Stimulated activated CD4-positive, alpha-beta T cell treated with anti-CD3 and anti-CD28 coated beads, Interleukin-2, amount 100 ng/mL, for 48 hours (primary cell): ENCODE data around the gene LSG1.

Experiments used
- DNase-seq, 2 donors: peaks; one replicate each; pipeline ENCODE4 v3.0.0-alpha.2; 2020

The LSG1 gene

DNA sequence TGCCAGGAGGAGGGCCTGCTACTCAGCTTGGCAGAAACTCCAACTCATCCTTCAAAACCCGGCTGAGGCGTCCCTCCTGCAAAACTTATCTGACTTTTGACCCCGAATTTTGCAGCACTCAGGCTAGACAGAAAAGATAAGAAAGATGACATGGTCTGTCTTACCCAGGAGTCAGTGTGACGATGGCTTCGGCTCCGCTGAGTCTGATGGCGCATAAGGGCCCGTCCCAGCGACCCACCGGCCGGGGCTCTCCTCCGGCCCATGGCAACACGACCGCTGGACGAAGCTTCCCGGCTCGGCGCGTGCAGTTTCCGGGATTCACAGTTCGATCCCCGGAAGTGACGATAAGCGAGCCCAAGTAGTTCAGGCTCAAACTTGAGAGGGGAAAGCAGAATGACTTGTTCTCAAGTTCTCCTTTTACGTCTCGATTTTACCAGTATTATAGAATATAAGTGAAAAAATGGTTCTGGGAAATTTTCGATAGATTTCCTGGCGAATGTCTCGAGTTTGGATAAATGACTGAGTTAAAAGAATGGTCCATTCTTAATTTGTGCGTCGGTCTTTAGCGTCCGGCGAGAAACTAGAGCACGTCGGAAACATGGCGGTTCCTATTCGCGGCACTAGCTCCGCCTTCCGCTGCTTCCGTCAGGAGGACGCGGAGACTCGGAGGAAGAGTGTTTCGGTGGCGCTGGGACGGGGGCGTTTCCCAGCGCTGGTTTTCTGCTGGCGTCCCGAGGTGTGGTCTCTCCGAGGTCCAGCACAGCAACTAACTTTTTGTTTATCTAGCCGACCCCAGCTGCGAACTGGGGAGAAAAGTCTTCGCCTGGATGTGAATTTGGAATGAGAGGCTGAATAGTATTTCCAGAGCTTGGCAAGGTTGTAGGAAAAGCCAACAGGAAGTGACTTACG is at the start of gene LSG1:
Gene LSG1, minus strand, starts transcription at position 292 of the 909 bp plus-strand sequence. Its CDS starts 29 bp downstream, at position 263.
- peak; percentile 80 to 85 for DNase-seq

DNA sequence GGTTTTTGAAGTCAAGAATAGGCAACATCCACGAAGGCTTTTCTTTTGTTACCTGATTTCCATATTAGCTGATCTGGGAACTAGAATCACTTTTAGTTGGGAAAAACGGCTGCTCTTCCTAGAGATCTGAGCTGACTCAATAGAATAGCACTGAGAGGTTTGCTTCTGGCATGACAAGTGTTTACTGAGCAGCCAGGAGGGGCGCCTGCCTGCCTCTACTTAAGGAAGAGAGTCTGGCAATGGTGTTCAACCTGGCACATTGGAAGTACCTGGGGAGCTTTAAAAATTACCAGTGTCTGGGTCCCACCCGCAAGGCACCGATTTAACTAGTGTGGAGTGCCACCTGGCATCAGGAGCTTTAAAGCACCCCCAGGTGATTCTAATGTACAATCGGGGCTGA is 48.1 kb upstream of the LSG1 start:
- DNase-seq: no peak

DNA sequence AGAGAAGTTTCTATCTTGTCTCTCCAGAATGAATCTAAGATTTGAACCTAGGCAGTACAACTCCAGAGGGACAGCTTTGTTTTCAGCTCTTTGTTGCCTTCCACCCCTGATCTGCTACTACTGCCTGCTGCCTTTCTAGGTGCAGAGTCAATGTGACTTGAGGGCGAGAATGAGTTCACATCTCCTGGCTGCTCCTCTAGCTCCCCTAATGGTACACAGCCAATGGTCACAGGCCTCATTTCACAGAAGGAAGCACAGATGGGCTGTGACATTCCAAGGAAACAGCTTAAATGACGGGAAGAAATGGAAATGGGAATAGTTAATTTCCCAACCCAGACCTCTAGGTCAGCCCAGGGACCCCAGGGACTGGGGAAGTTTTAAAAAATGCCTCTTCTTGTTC is 46.1 kb upstream of the LSG1 start:
- DNase-seq: no peak

DNA sequence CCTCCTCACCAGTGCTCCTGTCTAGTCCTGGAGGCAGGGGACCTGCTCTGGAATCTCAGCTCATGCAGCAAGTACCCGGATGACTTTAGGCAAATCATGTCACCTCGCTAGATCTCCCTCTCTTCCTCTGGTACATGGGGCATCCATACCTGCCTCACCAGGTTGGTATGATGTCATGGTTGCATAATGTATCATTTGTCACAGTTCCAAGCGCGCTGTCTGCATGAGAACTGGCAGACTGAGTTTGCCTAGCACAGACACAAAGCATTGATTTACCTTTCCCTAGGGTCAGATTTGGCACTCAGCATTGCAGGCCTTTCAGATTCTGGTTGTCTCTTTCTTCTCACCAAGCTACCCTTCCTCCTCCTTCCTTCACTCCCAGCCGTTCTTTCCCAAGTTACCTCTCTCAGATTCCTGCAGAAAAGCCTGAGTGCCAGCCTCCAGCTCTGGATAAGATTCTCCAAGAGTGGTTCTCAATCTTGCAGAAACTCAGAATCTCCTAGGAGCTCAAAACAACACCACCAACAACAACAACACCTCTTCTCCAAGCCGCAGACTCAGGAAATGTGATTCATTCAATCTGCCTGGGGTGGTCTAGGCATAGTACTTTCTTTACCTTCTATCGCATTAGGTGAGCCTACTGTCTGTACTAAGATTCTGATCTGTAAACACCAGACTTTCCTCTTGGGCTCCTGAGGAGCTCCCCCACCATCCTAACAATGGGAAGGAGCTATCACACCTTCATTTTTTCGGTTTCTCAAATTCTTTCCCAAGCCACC is 43.2 kb upstream of the LSG1 start:
- no peak for DNase-seq

DNA sequence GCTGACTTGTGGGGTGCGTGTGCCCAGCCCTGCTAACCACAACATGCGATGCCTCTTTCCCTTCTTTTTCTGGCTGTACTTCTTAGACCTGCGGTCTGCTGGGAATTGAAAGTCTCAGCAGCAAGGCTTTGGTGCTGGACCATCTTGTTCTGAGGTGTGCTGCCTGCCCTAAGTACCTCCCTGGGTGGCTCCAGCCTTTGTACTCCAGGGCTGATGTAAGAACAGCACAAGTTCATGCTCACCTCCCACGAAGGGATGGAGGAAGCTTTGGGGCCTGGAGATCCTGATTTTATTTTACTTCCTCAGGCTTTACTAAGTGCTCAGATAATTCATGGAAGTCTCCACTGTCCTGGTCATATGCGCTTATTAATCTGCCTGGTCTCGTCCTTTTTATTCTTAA is 42.6 kb upstream of the LSG1 start:
- DNase-seq: no peak

DNA sequence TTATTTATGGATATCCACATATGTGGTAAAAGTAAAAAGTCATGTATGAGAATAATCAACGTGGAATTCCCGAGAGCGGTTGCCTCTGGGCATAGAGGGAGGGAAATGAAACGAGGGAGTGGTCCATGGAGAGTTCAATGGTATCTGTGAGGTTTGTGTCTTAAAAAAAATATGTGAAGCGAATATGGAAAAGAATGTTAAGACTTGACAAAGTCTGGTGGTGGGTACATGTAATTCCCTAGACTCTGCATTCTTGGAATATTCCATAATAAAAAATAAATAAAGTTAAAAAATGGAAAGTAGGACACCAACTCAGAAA is 42.1 kb upstream of the LSG1 start:
- no peak for DNase-seq

DNA sequence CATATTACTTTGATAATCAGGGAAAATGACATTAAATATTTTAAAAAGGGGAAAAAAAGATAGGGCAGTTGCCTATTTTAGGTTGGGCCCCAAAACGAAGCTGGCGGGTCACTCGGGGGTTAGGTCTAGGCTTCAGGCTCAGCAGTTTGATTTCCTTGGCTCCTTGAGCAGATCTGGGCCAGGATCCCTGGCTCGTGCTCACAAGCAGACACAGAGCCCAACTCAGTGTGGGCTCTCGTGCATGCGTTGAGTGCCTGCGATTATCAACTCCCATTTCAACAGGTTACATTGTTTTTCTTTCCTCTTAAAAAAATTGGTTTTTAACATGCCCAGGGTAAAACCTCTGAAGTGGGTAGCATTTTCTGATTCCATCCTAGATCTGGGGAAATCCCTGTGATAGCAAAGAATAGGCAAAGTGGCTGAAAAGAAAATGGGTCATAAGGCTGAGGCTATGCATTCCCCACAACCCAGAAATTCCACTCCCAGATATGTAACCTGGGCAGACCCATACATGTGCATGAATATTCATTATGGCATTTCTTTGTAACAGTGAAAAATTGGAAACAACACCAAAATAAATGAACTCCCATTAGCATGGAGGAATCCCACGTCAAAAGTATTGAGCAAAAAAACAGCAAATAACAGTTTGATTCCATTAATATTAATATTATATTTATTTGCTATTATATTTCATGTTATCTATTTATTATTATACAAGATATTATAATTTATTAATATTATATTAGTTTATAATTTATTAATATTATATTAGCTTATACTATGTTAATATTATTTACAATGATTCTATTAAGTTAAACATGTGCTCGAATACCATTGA is 41.5 kb upstream of the LSG1 start:
- no peak for DNase-seq

DNA sequence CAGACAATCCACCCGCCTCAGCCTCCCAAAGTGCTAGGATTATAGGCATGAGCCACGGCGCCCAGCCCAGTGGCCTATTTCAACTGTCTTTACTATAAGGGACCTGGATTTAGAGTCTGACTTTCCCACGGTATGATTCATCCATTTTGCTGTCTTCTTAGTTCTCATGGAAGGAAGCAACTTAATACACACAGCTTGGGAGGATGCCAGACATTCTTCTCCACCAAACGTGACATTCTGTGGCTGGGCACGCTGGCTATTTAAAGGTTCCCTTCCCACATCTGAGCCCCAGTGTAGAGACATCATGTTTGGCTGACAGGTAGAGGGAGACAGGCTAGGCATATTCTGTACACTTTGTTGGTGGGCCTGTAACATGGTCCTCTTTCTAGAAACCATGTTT is 39.9 kb upstream of the LSG1 start:
- DNase-seq: no peak

DNA sequence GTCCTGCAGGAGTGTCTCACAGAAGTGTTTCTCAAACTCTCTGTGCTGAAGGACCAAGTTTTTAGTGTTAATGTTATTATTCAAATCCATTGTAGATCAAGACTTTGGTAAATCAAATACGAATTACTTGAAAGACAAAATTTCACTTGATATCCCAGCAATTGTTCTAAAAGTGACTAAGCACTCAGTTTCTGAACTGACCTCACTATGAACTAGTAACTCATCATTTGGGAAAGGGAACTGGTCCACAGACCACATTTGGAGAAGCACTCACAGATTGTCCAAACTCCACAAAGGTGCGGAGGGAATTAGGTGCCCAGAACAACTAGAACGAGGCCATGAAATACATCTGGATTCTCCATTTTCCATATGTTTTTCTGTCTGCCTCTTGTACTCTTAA is 39.3 kb upstream of the LSG1 start:
- no peak for DNase-seq

DNA sequence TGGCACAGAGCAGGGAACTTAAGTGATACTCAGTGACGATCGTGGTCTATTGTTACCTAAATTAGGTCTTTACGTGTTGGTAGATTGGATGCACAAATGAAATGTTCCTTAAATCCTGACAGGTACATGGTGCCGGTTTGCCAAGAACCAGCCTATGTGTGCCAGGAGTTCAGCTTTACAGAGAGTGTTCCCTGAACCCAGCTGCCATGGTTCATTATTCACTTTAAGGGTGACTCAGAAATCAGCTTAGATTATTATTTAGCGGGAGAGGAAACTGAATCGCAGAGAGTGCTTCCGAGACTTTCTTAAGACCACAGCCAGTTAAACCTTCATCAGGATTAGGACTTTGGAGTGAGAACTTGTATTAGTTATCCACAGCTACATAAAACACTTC is 35.2 kb upstream of the LSG1 start:
- no peak for DNase-seq

DNA sequence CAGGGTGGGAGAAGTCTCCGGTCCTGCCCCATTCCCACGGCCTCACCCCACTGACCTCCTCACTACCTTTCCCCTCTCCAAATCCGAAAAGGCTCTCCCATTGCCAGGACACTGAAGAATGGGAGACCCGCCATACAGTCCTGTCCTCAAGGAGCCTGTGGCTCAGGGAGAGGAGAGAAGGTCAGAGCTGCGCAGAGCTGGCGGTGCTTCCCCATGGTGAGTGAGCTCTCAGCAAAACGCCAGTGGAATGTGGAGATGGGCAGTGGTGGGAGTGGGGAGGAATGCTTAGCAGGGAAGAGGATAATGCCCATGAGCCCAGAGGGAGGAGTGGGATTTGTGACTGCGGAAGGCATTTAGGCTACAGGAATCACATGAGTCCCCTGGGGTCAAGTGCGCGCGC is 33.8 kb upstream of the LSG1 start:
- DNase-seq: no peak

DNA sequence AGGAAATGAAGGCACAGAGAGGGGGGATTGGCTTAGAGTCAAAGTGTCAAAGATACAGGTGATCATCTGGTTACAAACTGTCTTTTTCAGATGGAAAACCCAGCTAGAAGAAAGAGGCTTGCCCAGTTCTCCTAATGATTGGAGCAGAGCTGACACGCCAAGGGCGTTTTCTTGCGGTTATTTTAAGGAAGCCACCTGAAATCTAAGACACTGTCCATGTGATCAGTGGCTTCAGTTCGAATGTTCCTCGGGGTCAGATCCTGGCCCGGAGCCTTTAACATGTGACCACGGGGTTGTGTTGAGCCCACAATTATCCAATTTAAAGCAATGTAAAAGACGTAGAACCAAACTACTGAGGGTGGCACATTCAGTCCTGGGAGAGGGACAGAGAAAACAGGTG is 33.2 kb upstream of the LSG1 start:
- no peak for DNase-seq

DNA sequence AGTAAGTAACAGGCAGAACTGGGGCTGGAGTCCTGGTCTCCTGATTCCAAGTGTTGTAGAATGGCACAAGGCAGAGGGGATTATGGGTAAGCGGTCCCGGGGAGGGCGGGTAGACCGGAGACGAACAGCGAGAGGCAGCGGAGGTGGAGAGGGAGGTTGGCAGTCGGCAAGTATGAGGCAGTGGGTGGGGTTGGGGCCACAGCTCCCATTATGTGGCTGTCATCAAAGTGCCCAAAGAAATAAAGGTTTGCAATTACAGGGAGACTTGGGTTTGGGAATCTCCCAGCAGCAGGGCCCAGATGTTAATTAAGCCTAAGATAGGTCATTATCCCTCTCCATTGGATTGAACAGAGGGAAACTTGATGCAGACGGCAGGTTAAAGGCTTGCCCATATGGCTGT is 30.6 kb upstream of the LSG1 start:
- DNase-seq: no peak

DNA sequence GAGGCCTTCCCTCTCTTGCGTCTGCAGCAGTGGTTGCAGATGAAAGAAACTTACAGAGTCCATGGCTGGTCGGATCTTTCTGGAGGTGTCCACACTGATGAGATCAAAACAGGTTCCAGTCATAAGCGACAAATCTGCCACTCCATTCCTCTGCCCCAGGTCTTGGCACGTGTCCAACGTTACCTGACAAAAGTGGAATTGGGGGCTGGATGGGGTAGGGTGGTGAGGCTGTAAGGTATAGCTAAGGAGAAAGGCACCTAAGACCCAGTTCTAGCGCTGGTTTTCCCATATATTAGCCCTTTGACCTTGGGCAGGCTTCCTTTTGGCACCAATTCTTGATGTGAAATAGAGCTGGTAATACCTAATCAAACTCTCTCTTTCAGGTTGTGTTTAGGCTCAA is 24.7 kb upstream of the LSG1 start:
- no peak for DNase-seq

DNA sequence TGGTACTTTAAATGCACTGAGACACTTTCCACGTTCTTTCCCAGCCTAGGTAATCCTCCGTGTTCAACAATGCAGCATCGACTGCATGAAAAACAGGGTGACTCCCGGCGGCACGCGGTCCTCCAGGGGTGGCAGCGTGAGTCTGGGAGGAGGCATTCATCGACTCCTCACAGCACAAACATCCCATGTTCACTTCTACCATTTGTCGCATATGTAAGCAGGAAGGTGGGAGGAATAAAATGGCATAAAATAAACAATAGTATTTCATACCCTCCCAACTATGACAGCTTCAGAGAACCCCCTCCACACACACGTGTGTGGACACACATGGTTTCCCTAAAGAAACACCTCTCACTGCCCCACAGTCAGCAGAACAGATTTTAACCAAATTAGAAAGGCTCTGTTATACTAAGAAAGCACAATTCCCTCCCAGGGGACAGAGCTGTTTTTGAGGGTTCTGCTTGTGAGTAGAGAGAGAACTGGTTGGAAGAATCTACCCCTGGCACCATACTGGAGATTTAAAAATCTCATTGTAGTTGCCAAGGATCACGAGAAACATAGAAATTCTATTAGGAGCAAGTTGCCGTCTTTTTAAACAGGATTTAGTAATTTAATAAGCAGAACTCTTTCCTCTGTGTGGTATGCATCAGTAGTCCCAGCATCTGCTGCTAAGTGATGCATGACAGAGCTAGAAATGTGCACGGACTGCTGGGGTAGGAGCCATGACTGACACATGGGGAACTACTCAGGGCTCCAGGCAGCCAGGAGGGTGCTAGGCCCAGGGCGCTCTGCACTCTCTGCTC is 19.7 kb upstream of the LSG1 start:
- no peak for DNase-seq

DNA sequence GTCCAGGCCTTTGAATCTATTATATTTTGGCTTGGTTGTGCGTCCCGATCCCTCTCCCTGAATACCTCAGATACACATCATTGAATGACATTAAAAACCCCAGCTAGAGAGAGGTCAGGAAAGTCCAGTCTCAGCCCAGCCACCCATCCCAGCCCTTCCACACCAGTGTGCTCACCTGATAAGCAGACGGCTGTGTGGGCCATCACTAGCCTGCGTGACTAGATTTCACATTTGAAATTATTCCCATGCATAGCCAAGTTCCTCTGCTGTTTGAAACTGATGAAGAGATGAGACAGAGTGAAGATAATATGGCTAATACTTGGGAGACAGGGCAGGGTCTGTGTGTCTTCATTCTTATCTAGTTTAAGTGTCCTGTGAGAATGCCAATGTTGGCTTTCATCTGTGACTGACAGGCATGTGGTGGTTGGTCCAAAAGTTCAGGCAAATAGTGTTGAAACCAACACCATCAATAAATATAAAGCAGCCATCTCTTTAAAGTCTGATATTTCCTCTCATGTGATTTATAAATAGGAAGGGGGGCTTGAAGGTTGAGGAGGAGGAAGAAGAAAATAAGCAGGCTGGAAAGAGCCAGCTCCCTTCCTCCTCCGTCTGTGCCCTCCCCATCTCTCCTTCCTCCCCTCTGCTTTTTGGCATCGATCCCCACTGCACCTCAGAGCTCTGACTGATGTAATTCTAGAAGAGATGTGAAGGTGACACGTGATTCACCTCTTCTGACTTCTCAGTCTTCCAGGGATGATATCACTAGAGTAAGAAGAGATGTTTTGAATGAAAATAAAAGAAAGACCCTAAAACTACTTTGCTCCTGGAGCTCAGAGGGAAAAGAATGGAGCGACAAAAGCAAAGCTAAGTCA is 18.7 kb upstream of the LSG1 start:
- DNase-seq: no peak

DNA sequence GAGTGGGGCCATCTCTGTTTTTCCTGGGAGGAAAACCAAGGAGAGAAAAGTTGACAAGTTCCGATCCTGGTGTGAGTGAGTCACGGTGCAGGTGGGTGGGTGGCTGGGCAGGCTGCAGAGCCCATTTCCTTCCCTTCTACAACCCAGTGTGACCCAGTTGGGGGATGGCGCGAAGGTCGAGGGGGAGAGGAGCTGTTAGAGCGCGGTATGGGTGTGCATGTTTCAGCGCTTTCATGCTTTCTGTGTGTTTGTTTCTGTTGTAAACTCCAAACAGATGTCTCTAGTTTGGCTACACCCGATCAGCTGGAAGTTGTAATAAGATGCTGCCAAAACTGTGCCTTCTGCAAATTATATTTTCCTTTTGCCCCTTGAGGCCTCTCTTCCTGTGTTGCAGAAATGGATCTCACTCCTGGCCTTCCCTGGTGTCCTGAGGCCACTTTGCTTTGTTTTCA is 17.5 kb upstream of the LSG1 start:
- no peak for DNase-seq

DNA sequence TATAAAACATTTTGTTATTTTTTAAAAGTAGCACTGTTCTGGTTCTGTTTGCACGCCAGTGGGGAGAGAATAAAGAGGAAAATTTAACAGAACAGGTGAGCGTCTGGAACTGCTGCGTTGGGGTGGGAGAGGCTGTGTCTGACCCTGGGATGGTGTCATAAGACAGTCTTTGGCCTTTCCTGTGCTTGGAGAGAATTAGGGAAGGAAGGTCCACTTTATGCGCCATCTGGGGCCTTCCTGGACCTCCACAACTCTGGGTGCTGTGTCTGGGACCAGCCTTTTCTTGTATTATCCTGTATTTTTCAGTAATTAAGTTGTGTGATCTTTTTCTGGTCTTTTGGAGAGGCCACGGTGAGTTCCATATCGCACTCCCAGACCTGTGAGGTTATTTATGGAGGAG is 17.0 kb upstream of the LSG1 start:
- DNase-seq: no peak

DNA sequence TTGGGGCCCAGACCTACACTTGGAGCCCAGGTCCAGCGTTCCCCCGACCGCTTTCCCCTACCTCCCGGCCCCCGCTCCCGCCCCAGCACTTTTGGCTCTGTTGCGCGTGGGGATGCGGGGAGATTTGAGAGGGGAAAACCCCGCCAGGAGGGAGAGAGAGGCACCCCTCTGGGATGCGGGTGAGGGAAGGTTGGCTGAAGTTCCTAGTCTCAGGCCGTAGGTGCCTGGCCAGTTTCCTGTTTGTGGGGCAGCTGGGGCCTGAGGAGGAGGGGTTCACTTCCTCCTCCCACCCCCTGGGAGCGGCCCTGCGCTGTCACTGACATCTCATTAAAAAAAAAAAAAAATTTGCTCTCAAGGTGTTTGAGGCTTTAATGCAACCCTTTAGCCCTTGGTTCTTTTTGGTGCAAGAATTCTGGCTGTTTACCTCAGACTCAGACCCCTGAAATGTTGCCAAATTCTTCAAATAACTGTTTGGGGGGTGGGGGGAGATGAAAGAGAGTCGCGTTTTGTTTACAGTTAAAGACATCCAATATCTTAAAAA is 16.3 kb upstream of the LSG1 start:
- no peak for DNase-seq

DNA sequence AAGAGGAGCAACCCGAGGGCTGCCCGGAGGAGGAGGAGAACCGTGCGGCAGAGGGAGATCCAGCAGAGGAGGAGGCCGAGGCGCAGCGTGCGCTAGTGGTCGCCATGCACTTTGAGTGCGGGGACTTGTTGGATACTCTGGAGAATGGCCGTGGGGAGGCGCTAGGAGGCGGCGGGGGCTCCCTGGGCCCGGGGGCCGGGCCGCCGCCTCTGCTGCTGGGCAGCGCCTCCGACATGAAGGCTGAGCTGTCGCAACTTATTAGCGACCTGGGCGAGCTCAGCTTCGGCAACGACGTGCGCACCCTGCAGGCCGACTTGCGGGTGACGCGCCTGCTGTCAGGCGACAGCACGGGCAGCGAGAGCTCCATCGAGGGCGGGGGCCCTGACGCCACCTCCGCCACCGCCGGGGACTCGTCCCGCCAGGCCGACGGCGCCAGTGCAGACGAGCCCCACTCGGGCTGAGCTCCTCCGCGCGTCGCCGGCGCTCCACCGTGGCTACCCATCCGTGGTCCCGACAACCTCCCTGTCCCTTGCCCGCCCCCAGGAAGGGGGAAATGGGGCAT is 15.7 kb upstream of the LSG1 start:
- DNase-seq: peak; percentile 64 to 66
